GM12878 (cell line): ENCODE results near the gene CCR5AS.
"Not testable (repeated sequence)": the region's sequence is repeated elsewhere in the genome, so short reads cannot be mapped to it uniquely, and the experiment has no call there.

Experiments
- EZH2 ChIP-seq: IDR thresholded peaks from 2 replicates; pipeline ENCODE4 v1.6.1; 2012; ENCODE audit warnings: low read depth, mild to moderate bottlenecking, control low read depth, inconsistent platforms, low read length, borderline replicate concordance; ENCODE audit not compliant: control insufficient read depth
- FOS ChIP-seq: IDR thresholded peaks from 3 replicates; pipeline ENCODE4 v1.6.1; 2011; ENCODE audit warnings: borderline replicate concordance; ENCODE audit not compliant: insufficient read length; ENCODE audit errors: extremely low read depth
- FOXK2 ChIP-seq: fragments of 450-650 bp; IDR thresholded peaks from 2 replicates; pipeline ENCODE4 v1.6.1; 2017; ENCODE audit warnings: mild to moderate bottlenecking, moderate library complexity
- IKZF1 ChIP-seq: fragments of 450-650 bp; conservative IDR thresholded peaks from 2 replicates; pipeline ENCODE4 v1.6.1; 2017; ENCODE audit warnings: antibody characterized with exemption, mild to moderate bottlenecking
- MEF2B ChIP-seq: fragments of 450-650 bp; IDR thresholded peaks from 2 replicates; pipeline ENCODE4 v1.6.1; 2018; ENCODE audit warnings: mild to moderate bottlenecking, moderate library complexity; ENCODE audit not compliant: partially characterized antibody, poor library complexity, severe bottlenecking
- POLR2A ChIP-seq: IDR thresholded peaks from 2 replicates; pipeline ENCODE4 v1.6.1; 2011; ENCODE audit warnings: low read depth, mild to moderate bottlenecking, low read length
- TAF1 ChIP-seq: IDR thresholded peaks from 2 replicates; pipeline ENCODE4 v1.6.1; 2011; ENCODE audit warnings: mild to moderate bottlenecking, low read depth, low read length, borderline replicate concordance
- TARDBP ChIP-seq: IDR thresholded peaks from 2 replicates; pipeline ENCODE4 v1.6.1; 2016; ENCODE audit warnings: borderline replicate concordance
- YY1 ChIP-seq: IDR thresholded peaks from 2 replicates; pipeline ENCODE4 v1.6.1; 2011; ENCODE audit warnings: low read depth, mild to moderate bottlenecking, low read length
- TF ChIP-seq, protein P1 (sequence below), 3 experiments: IDR thresholded peaks in 2 of 3; conservative IDR thresholded peaks in 1 of 3; 2 replicates each; pipeline ENCODE4 v1.5.1; 2011; ENCODE audit warnings: low read depth in 3 of 3, low read length in 3 of 3, mild to moderate bottlenecking in 3 of 3, control low read depth in 2 of 3, moderate library complexity in 2 of 3, inconsistent platforms in 1 of 3, mixed read lengths in 1 of 3; ENCODE audit not compliant: control insufficient read depth in 2 of 3, insufficient read depth in 1 of 3; ENCODE audit errors: extremely low read depth in 1 of 3

DNA sequence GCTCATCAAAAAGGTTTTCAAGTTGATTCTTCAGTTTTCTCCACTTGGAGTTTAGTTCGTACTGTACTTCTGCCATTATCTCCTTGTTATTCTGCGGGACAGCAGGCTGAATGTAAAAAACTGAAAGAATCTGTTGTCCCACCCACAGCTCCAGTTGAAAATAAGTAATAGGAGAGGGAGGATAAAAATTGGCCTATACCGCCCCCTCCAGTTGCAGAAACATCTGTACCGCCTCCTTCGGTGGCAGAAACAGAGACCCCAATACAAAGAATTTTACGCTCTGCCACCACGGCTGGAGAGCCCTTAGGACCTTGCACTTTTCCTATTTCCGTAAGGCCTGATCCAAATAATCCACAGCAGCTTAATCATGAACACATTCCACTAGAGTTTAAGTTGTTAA is 20.5 kb upstream of the CCR5AS start:
- not testable (repeated sequence) for TF ChIP-seq EZH2, POLR2A, TAF1, FOS, MEF2B, FOXK2, TARDBP, IKZF1, YY1
- TF ChIP-seq, protein P1, sequence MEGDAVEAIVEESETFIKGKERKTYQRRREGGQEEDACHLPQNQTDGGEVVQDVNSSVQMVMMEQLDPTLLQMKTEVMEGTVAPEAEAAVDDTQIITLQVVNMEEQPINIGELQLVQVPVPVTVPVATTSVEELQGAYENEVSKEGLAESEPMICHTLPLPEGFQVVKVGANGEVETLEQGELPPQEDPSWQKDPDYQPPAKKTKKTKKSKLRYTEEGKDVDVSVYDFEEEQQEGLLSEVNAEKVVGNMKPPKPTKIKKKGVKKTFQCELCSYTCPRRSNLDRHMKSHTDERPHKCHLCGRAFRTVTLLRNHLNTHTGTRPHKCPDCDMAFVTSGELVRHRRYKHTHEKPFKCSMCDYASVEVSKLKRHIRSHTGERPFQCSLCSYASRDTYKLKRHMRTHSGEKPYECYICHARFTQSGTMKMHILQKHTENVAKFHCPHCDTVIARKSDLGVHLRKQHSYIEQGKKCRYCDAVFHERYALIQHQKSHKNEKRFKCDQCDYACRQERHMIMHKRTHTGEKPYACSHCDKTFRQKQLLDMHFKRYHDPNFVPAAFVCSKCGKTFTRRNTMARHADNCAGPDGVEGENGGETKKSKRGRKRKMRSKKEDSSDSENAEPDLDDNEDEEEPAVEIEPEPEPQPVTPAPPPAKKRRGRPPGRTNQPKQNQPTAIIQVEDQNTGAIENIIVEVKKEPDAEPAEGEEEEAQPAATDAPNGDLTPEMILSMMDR (IDR thresholded peaks at IDR 0.05 in 2 of 3, conservative IDR thresholded peaks at IDR 0.05 in 1 of 3; ENCODE audit: control insufficient read depth in 2 of 3, extremely low read depth in 1 of 3, insufficient read depth in 1 of 3, low read depth in 3 of 3, low read length in 3 of 3): not testable (repeated sequence)
